Testis (tissue), 3 donors: Measurements from ENCODE around the gene GRHPR. TPM values are rescaled to one million over a fixed set of nuclear protein-coding genes. Genes with fewer than 3 reads are reported as not detected.
"Not testable (repeated sequence)": the region's sequence is repeated elsewhere in the genome, so short reads cannot be mapped to it uniquely, and the experiment has no call there.

Experiments
- DNase-seq: peaks from one replicate; pipeline ENCODE4 v3.0.0-alpha.2; 2019
- H3K27ac ChIP-seq, 2 donors: fragments of 200-600 bp; sonication (generic); one replicate each; pipeline ENCODE4 v1.5.1; 2019
- H3K27me3 ChIP-seq: fragments of 200-600 bp; sonication (generic); one replicate; pipeline ENCODE4 v1.5.1; 2019
- H3K36me3 ChIP-seq: fragments of 200-600 bp; sonication (generic); one replicate; pipeline ENCODE4 v1.5.1; 2017; ENCODE audit warnings: low read depth; ENCODE audit errors: missing control alignments
- H3K4me1 ChIP-seq: fragments of 200-600 bp; sonication (generic); one replicate; pipeline ENCODE4 v1.5.1; 2019
- H3K4me3 ChIP-seq, 2 donors: fragments of 200-600 bp; sonication (generic); one replicate each; pipeline ENCODE4 v1.5.1; 2017 to 2019
- H3K9me3 ChIP-seq: fragments of 200-600 bp; sonication (generic); one replicate; pipeline ENCODE4 v1.5.1; 2017
- POLR2A ChIP-seq: fragments of 450-650 bp; IDR thresholded peaks from one replicate; pipeline ENCODE4 v1.6.1; 2017; ENCODE audit warnings: antibody characterized with exemption, mild to moderate bottlenecking, moderate library complexity
- WGBS, 2 donors: methylation state at CpG; one replicate each; pipeline ENCODE4 v1.1.5; 2018; 5-methylcytosine and 5-hydroxymethylcytosine counted together
- intact Hi-C: fragments of 100-400 bp; cut with DNase I; formaldehyde crosslinking; loops from one replicate; pipeline ENCODE4 v1.15.1; 2023; ENCODE audit warnings: low total_unique reads
- polyA plus RNA-seq: library from polyadenylated mRNA; stranded (reverse); fragments of 350-450 nt; fragmentation: Illumina TruSeq; extraction: RNeasy Lipid Tissue Mini Kit (QIAGEN cat#74804); gene quantifications from one replicate; pipeline ENCODE4 v1.2.3, GENCODE V29; 2014; ENCODE audit warnings: low read depth, low replicate concordance; ENCODE audit not compliant: insufficient read depth
- total RNA-seq, 2 donors: library from RNA; depleted of rRNA; stranded (reverse); fragments of >200 nt; gene quantifications; one replicate each; pipeline ENCODE4 v1.2.3, GENCODE V29; 2016
- TF ChIP-seq, protein P1 (sequence below), 3 experiments: fragments of 450-650 bp in 2 of 3; fragments of 200-600 bp in 1 of 3; sonication (generic) in 1 of 3; IDR thresholded peaks; one replicate each; pipeline ENCODE4 v1.5.1; 2016 to 2019; ENCODE audit warnings: antibody characterized with exemption in 3 of 3, mild to moderate bottlenecking in 2 of 3, moderate library complexity in 1 of 3

The GRHPR gene
- total and polyA plus RNA-seq, 3 donors from 2014 or later, result 130 to 262 (median 195) TPM

DNA sequence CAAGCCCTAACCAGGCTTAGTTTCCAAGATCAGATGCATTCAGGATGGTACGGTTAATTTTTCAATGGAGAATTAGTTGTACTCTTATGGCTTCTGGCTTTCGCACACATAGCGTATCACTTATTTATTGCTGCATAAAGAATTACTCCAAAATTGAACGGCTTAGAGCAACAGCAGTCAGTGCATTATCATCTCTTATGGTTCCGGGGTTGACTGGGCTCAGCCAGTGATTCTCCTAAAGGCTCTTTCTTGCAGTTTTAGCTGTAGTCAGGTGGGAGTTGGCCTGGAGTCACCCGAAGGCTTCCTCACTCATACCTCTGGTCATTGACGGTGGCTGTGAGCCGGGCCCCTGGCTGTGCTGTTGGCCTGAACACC lies 595 bp upstream of the GRHPR start:
- Histone ChIP-seq H3K36me3 (no peaks in the 10 kb centered on the region), H3K4me3 (peak overlapping the region; percentile 78 to 80), H3K27ac (peak overlapping the region; percentile 75 to 89), H3K4me1 (peaks cover 33% of the 10 kb centered on the region), H3K9me3 (no peaks in the 10 kb centered on the region), H3K27me3 (no peaks in the 10 kb centered on the region)
- intact Hi-C loops, result no loop called here
- TF ChIP-seq POLR2A, result no peak
- WGBS, 2 donors, result 49 to 51% methylated on average over 5 to 8 of the region's 8 CpGs
- no peak for DNase-seq

DNA sequence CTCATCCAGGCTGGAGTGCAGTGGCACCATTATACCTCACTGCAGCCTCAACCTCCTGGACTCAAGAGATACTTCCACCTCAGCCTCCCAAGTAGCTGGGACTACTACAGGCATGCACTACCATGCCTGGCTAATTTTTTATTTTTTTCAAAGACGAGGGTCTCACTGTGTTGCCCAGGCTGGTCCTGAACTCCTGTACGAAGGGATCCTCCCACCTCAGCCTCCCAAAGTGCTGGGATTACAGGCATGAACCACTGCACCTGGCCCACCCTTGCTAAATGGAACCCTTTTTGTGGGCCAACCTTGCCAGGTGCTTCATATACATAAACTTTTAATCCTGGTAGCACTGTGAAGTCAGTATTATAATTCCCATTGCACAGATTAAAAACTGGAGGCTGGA lies 1.0 kb downstream of the GRHPR start:
- no peak for DNase-seq
- Histone ChIP-seq H3K27ac (no peak overlapping the region), H3K36me3 (no peaks in the 10 kb centered on the region), H3K4me1 (peaks cover 33% of the 10 kb centered on the region), H3K4me3 (peak overlapping the region; percentile 78 to 80), H3K27me3 (no peaks in the 10 kb centered on the region), H3K9me3 (no peaks in the 10 kb centered on the region)
- WGBS, 2 donors, result 35 to 40% methylated on average over 2 of the region's 2 CpGs
- intact Hi-C loops, result no loop called here
- TF ChIP-seq POLR2A, result no peak
- TF ChIP-seq, protein P1, sequence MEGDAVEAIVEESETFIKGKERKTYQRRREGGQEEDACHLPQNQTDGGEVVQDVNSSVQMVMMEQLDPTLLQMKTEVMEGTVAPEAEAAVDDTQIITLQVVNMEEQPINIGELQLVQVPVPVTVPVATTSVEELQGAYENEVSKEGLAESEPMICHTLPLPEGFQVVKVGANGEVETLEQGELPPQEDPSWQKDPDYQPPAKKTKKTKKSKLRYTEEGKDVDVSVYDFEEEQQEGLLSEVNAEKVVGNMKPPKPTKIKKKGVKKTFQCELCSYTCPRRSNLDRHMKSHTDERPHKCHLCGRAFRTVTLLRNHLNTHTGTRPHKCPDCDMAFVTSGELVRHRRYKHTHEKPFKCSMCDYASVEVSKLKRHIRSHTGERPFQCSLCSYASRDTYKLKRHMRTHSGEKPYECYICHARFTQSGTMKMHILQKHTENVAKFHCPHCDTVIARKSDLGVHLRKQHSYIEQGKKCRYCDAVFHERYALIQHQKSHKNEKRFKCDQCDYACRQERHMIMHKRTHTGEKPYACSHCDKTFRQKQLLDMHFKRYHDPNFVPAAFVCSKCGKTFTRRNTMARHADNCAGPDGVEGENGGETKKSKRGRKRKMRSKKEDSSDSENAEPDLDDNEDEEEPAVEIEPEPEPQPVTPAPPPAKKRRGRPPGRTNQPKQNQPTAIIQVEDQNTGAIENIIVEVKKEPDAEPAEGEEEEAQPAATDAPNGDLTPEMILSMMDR (IDR thresholded peaks at IDR 0.05), result no peak

DNA sequence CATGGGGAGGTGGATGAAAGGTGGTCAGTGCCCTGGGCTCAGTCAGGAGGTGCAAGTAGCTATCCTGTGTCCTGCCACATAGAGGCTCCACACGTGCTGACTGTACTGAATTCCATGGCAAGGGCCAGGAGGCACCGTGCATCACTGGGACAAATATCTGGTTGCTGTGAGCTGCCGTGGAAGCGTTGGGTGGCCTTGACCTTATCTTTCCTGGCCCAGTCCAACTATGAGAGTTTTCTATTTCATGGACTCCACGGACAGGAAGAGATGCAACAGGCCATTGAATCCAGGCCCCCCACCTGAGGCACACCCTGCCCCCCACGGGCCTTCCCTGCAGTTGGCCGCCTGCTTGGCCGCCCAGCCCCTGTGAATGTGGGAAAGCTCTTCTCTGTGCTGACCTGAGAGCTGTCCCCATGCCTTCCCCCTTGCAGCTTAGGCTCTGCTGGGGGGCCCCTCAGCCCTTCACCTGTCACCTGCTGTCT lies 1.7 kb downstream of the GRHPR start:
- intact Hi-C loops, result no loop called here
- H3K4me3 ChIP-seq, result no peak overlapping the region
- H3K27me3 ChIP-seq, result no peaks in the 10 kb centered on the region
- H3K4me1 ChIP-seq, result peaks cover 33% of the 10 kb centered on the region
- H3K36me3 ChIP-seq, result no peaks in the 10 kb centered on the region
- TF ChIP-seq, protein P1 (IDR thresholded peaks at IDR 0.05), result no peak
- TF ChIP-seq POLR2A, result no peak
- WGBS, 2 donors, result 42 to 53% methylated on average over 3 to 8 of the region's 8 CpGs
- H3K9me3 ChIP-seq, result no peaks in the 10 kb centered on the region
- peak; percentile 58 for DNase-seq
- peak overlapping the region; percentile 1 to 2 for H3K27ac ChIP-seq

DNA sequence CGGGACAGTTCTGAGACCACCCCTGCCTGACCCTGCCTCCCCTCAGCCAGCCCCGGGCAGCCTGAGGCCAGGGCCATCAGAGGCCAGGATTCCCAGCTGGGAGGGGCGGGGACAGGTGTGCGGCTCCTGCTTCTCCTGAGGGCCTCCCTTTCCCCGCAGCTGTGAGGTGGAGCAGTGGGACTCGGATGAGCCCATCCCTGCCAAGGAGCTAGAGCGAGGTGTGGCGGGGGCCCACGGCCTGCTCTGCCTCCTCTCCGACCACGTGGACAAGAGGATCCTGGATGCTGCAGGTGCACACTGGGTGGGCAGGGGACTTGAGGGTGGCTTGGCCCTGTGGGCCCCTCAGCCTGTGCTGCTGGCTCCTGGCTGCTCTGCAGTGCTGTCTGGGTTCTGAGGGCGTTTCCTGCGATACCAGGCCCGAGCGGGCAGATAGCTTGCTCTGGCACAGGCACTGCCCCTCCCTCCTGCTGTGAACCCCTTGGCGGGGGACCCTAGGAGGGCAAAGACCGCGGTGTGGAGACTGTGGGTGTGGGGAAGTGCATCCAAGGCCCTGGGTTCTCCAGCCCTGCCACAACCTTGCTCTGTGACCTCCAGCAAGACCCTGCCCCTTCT lies 2.3 kb downstream of the GRHPR start:
- H3K4me3 ChIP-seq, result no peak overlapping the region
- 61% methylated on average over 17 of the region's 18 CpGs; no CpG with 5 or more reads in 1 of the 2 donors for WGBS, 2 donors

DNA sequence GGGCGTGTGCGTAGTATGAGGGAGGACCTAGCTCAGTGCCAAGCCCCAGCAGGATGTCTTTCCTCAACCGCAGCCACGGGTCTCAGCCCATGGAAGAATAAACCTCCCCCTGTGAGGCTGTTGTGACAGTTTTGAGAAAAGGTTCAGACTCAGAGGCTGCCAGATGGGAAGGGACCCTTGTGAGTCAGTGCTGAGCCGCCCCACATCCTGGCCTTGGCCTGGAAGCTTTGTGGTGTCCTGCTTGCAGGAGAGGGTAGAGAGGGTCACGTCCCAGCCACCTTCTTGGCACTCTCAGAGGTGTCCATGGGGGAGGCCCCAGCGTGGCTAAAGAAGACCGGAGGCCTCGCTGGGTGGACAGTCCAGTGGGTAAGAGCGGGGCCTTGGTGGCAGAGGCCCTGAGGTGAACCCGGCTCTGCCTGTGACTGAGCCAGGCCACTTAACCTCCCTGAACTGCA lies 2.8 kb downstream of the GRHPR start:
- TF ChIP-seq, protein P1 (IDR thresholded peaks at IDR 0.05), result no peak
- no peak for TF ChIP-seq POLR2A
- Histone ChIP-seq H3K27me3 (no peaks in the 10 kb centered on the region), H3K36me3 (no peaks in the 10 kb centered on the region), H3K27ac (peak overlapping the region in 1 of 2 donors; percentile 1), H3K9me3 (no peaks in the 10 kb centered on the region), H3K4me3 (no peak overlapping the region), H3K4me1 (peaks cover 35% of the 10 kb centered on the region)
- peak; percentile 49 for DNase-seq
- WGBS, 2 donors, result 27 to 100% methylated on average over 2 to 11 of the region's 11 CpGs
- intact Hi-C loops, result no loop called here

More for the DNA sequence above, 2.3 kb downstream of the GRHPR start:
- H3K4me1 ChIP-seq, result peaks cover 33% of the 10 kb centered on the region
- no peaks in the 10 kb centered on the region for H3K36me3 ChIP-seq
- H3K9me3 ChIP-seq, result no peaks in the 10 kb centered on the region
- TF ChIP-seq, protein P1 (IDR thresholded peaks at IDR 0.05), result no peak
- no peak for TF ChIP-seq POLR2A
- DNase-seq, result no peak
- peak overlapping the region; percentile 1 to 2 for H3K27ac ChIP-seq
- H3K27me3 ChIP-seq, result no peaks in the 10 kb centered on the region
- intact Hi-C loops, result no loop called here

DNA sequence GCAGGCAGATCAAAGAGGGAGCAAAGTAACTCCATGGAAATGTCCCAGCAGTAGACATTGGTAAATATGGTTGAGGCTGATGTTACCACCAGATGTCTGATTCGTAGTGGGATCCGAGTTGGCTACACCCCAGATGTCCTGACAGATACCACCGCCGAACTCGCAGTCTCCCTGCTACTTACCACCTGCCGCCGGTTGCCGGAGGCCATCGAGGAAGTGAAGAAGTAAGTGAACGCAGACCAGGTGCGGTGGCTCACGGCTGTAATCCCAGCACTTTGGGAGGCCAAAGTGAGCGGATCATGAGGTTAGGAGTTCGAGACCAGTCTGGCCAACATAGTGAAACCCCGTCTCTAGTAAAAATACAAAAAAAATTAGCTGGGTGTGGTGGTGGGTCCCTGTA lies 3.9 kb downstream of the GRHPR start:
- WGBS, 2 donors, result 92 to 94% methylated on average over 15 of the region's 15 CpGs

More for the DNA sequence above, 3.9 kb downstream of the GRHPR start:
- H3K27me3 ChIP-seq, H3K36me3 ChIP-seq, intact Hi-C loops, H3K27ac ChIP-seq, DNase-seq, H3K4me3 ChIP-seq, H3K9me3 ChIP-seq: not testable (repeated sequence)
- peaks cover 46% of the 10 kb centered on the region for H3K4me1 ChIP-seq
